K562 (cell line): Measurements from ENCODE around the gene TRABD. TPM values are rescaled to one million over a fixed set of nuclear protein-coding genes. Genes with fewer than 3 reads are reported as not detected.

ENCODE experiments used
- CCNT2 ChIP-seq: IDR thresholded peaks from 2 replicates; pipeline ENCODE4 v1.6.1; 2011; ENCODE audit warnings: borderline replicate concordance, low read depth, mild to moderate bottlenecking, moderate library complexity, mixed read lengths, low read length; ENCODE audit not compliant: insufficient read length; ENCODE audit errors: extremely low read depth
- CXXC5 ChIP-seq: fragments of 250-450 bp; sonication (Bioruptor Pico); IDR thresholded peaks from 2 replicates; pipeline ENCODE4 v1.8.0; 2022; ENCODE audit warnings: inconsistent platforms, mild to moderate bottlenecking, moderate library complexity
- EGR1 ChIP-seq: fragments of 450-650 bp; conservative IDR thresholded peaks from 2 replicates; pipeline ENCODE4 v1.6.1; 2017; ENCODE audit warnings: mild to moderate bottlenecking
- FOXK2 ChIP-seq, 2 experiments: fragments of 450-650 bp; IDR thresholded peaks in 1 of 2; conservative IDR thresholded peaks in 1 of 2; 2 replicates each; pipeline ENCODE4 v1.6.1; 2016; ENCODE audit warnings: low read depth in 2 of 2, mild to moderate bottlenecking in 1 of 2
- HNRNPK ChIP-seq: fragments of 200-400 bp; formaldehyde crosslinking; IDR thresholded peaks from one replicate; pipeline ENCODE4 v1.6.1; 2018; ENCODE audit warnings: mild to moderate bottlenecking, low read depth, low read length; ENCODE audit not compliant: poor library complexity, severe bottlenecking
- KDM2B ChIP-seq: fragments of 250-450 bp; sonication (Bioruptor Pico); IDR thresholded peaks from 2 replicates; pipeline ENCODE4 v1.8.0; 2021; ENCODE audit warnings: mild to moderate bottlenecking, moderate library complexity
- KDM5B ChIP-seq: fragments of 200-600 bp; sonication (generic); IDR thresholded peaks from 2 replicates; pipeline ENCODE4 v1.6.1; 2012; ENCODE audit warnings: low read depth, mild to moderate bottlenecking, moderate library complexity, low read length, control low read depth, inconsistent platforms; ENCODE audit not compliant: insufficient replicate concordance
- MAFF ChIP-seq: IDR thresholded peaks from 2 replicates; pipeline ENCODE4 v1.6.1; 2012; ENCODE audit warnings: low read length, improper control_type of control experiment
- MAFG ChIP-seq: fragments of 450-650 bp; conservative IDR thresholded peaks from 2 replicates; pipeline ENCODE4 v1.6.1; 2016; ENCODE audit warnings: missing genetic modification characterization, missing compliant biosample characterization
- MEIS2 ChIP-seq: fragments of 450-650 bp; IDR thresholded peaks from 2 replicates; pipeline ENCODE4 v1.6.1; 2014; ENCODE audit warnings: mild to moderate bottlenecking; ENCODE audit not compliant: partially characterized antibody
- MTF1 ChIP-seq: fragments of 250-450 bp; sonication (Bioruptor Pico); IDR thresholded peaks from 2 replicates; pipeline ENCODE4 v1.9.0; 2021; ENCODE audit warnings: moderate library complexity, mild to moderate bottlenecking, inconsistent platforms, borderline replicate concordance
- MYC ChIP-seq, 2 experiments: fragments of 250-450 bp in 1 of 2; sonication (Bioruptor Pico) in 1 of 2; IDR thresholded peaks; 2 replicates each; pipeline versions ENCODE4 v1.5.1 to v1.6.1; 2012 to 2021; ENCODE audit warnings: low read depth in 2 of 2, borderline replicate concordance in 1 of 2, improper control_type of control experiment in 1 of 2, low read length in 1 of 2, mild to moderate bottlenecking in 1 of 2, moderate library complexity in 1 of 2
- NFE2 ChIP-seq: IDR thresholded peaks from 2 replicates; pipeline ENCODE4 v1.6.1; 2014; ENCODE audit warnings: antibody characterized with exemption, low read depth
- PHB ChIP-seq: fragments of 250-450 bp; sonication (Bioruptor Pico); IDR thresholded peaks from 2 replicates; pipeline ENCODE4 v1.5.0; 2021
- POLR2G ChIP-seq: fragments of 200-400 bp; formaldehyde crosslinking; IDR thresholded peaks from 2 replicates; pipeline ENCODE4 v1.6.1; 2017; ENCODE audit warnings: low read depth, mild to moderate bottlenecking, antibody characterized with exemption, low read length, moderate library complexity
- RBFOX2 ChIP-seq: fragments of 200-400 bp; formaldehyde crosslinking; IDR thresholded peaks from 2 replicates; pipeline ENCODE4 v1.6.1; 2017; ENCODE audit warnings: low read depth, mild to moderate bottlenecking, low read length, moderate library complexity
- SMARCE1 ChIP-seq: fragments of 450-650 bp; IDR thresholded peaks from 2 replicates; pipeline ENCODE4 v1.7.1; 2016; ENCODE audit warnings: mild to moderate bottlenecking
- SPI1 ChIP-seq: IDR thresholded peaks from 2 replicates; pipeline ENCODE4 v1.6.1; 2011; ENCODE audit warnings: low read depth, low read length, control low read depth, borderline replicate concordance
- YY1 ChIP-seq, 3 experiments: IDR thresholded peaks; 2 replicates each; pipeline ENCODE4 v1.6.1; 2011; ENCODE audit warnings: low read length in 2 of 3, mild to moderate bottlenecking in 2 of 3, moderate library complexity in 2 of 3, borderline replicate concordance in 1 of 3, control low read depth in 1 of 3, low read depth in 1 of 3; ENCODE audit not compliant: insufficient read depth in 3 of 3, insufficient replicate concordance in 2 of 3, control insufficient read depth in 1 of 3, insufficient read length in 1 of 3; ENCODE audit errors: extremely low read depth in 1 of 3
- ZBTB7A ChIP-seq: IDR thresholded peaks from 2 replicates; pipeline ENCODE4 v1.6.1; 2011; ENCODE audit warnings: low read depth, mild to moderate bottlenecking, low read length, moderate library complexity, borderline replicate concordance; ENCODE audit not compliant: control insufficient read depth
- ZNF224 ChIP-seq: sonication (generic); formaldehyde crosslinking; IDR thresholded peaks from 2 replicates; pipeline ENCODE4 v1.8.0; 2022; ENCODE audit warnings: mild to moderate bottlenecking, missing genetic modification reagents
- ZNF232 ChIP-seq: sonication (generic); formaldehyde crosslinking; IDR thresholded peaks from 2 replicates; pipeline ENCODE4 v1.8.0; 2022; ENCODE audit warnings: mild to moderate bottlenecking, missing genetic modification reagents
- ZNF766 ChIP-seq: fragments of 200-800 bp; sonication (Bioruptor generic); conservative IDR thresholded peaks from 2 replicates; pipeline ENCODE4 v1.6.1; 2016; ENCODE audit warnings: missing genetic modification characterization, missing compliant biosample characterization
- polyA plus RNA-seq, 8 experiments: library from polyadenylated mRNA; depleted of rRNA in 4 of 8; stranded (reverse) in 5 of 8; unstranded in 3 of 8; fragments of >200 nt; fragmentation: Nextera tagmentation in 2 of 8; fragmentation: Illumina TruSeq in 1 of 8; extraction: Ambion mirVana in 2 of 8; extraction: Trizol in 1 of 8; gene quantifications; 2 replicates each; pipeline versions ENCODE4 v1.2.1 to v1.2.3, GENCODE V29; 2011 to 2014; ENCODE audit warnings: inconsistent platforms in 1 of 8, missing spikeins in 1 of 8
- total RNA-seq, 7 experiments: library from RNA; depleted of rRNA in 6 of 7; stranded (reverse); fragments of >200 nt in 6 of 7; fragmentation: Illumina TruSeq in 2 of 7; extraction: Trizol in 2 of 7; gene quantifications; 2 replicates each; pipeline versions ENCODE4 v1.2.1 to v1.2.3, GENCODE V29; 2011 to 2021; ENCODE audit warnings: low replicate concordance in 1 of 7
- TF ChIP-seq, protein P1 (sequence below), 2 experiments: fragments of 450-650 bp; conservative IDR thresholded peaks; 2 replicates each; pipeline ENCODE4 v1.6.1; 2017; ENCODE audit warnings: mild to moderate bottlenecking in 2 of 2, moderate library complexity in 2 of 2
- TF ChIP-seq, protein P2 (sequence below): fragments of 250-450 bp; sonication (Bioruptor Pico); IDR thresholded peaks from 2 replicates; pipeline ENCODE4 v1.8.0; 2021; ENCODE audit warnings: moderate library complexity, mild to moderate bottlenecking, inconsistent platforms

TRABD gene
- total and polyA plus RNA-seq, 9 of the 15 experiments (the other 6 are each of a cell fraction or from before 2014, with no cell fraction given) = 0.08 to 62.9 (median 14.0) TPM

DNA sequence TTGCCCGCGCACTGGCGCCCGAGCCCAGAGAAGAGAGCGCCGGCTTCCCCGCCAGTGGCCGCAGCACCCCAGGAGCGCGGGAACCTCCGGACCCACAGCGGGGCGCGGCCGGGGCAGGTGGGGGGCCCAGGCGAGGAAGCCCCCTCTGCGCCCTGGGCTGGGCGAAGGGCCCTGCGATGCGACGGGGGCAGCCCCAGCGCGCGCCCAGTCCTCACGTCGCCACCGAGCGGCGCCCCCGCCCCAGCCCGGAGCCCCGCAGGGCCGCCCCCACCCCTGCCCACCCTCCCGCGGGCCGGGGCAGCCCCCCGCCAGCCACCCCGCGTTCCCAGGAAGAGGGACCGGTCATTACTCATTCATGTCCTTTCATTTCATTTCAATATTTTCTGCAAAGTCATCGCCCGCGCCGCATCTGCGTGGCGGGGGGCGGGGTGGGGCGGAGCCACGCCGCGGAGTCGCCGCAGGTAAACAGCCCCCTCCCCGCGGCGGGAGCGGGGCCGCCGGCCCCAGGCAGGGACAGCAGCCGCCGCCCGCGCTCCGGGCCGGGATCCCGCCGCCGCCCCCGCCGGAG lies 15.9 kb upstream of the TRABD start (continued):
- peak; percentile 37 for TF ChIP-seq MAFF
- peak; percentile 15 for TF ChIP-seq HNRNPK
- TF ChIP-seq ZNF766 = no peak
- TF ChIP-seq ZNF224 (CRISPR knock-in tag) = no peak
- TF ChIP-seq KDM2B (CRISPR knock-in tag) = no peak
- peak; percentile 48 for TF ChIP-seq MEIS2
- TF ChIP-seq KDM5B = peak; percentile 23
- TF ChIP-seq ZBTB7A = peak; percentile 62
- no peak for TF ChIP-seq ZNF232
- TF ChIP-seq SPI1 = no peak
- peak; percentile 36; the same call in 1 of the 2 replicates for TF ChIP-seq MAFG (tag)
- peak; percentile 90 for TF ChIP-seq CCNT2
- peak; percentile 77 for TF ChIP-seq CXXC5 (CRISPR knock-in tag)
- peak; percentile 55 for TF ChIP-seq MYC (IDR thresholded peaks at IDR 0.05; ENCODE audit: low read depth, low read length)
- no peak for TF ChIP-seq MYC (CRISPR knock-in tag; IDR thresholded peaks at IDR 0.05; ENCODE audit: borderline replicate concordance, low read depth)
- peak; percentile 63 for TF ChIP-seq POLR2G
- TF ChIP-seq FOXK2 (conservative IDR thresholded peaks at IDR 0.05 in 1 of 2, IDR thresholded peaks at IDR 0.05 in 1 of 2; ENCODE audit: low read depth in 2 of 2) = no peak; a peak in 1 of 4 replicates
- no peak for TF ChIP-seq SMARCE1
- TF ChIP-seq MTF1 (CRISPR knock-in tag) = no peak
- TF ChIP-seq EGR1 = no peak
- TF ChIP-seq, protein P1, sequence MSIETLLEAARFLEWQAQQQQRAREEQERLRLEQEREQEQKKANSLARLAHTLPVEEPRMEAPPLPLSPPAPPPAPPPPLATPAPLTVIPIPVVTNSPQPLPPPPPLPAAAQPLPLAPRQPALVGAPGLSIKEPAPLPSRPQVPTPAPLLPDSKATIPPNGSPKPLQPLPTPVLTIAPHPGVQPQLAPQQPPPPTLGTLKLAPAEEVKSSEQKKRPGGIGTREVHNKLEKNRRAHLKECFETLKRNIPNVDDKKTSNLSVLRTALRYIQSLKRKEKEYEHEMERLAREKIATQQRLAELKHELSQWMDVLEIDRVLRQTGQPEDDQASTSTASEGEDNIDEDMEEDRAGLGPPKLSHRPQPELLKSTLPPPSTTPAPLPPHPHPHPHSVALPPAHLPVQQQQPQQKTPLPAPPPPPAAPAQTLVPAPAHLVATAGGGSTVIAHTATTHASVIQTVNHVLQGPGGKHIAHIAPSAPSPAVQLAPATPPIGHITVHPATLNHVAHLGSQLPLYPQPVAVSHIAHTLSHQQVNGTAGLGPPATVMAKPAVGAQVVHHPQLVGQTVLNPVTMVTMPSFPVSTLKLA (conservative IDR thresholded peaks at IDR 0.05) = peak in 1 of 2 experiments; percentile 49; a peak in 1 of 4 replicates
- TF ChIP-seq NFE2 = peak; percentile 89
- TF ChIP-seq PHB (CRISPR knock-in tag) = no peak
- TF ChIP-seq YY1 (IDR thresholded peaks at IDR 0.05; ENCODE audit: borderline replicate concordance in 1 of 3, control insufficient read depth in 1 of 3, extremely low read depth in 1 of 3, insufficient read depth in 3 of 3, insufficient read length in 1 of 3, insufficient replicate concordance in 2 of 3, low read depth in 1 of 3, low read length in 2 of 3) = peak in 1 of 3 experiments; percentile 10
- TF ChIP-seq, protein P2, sequence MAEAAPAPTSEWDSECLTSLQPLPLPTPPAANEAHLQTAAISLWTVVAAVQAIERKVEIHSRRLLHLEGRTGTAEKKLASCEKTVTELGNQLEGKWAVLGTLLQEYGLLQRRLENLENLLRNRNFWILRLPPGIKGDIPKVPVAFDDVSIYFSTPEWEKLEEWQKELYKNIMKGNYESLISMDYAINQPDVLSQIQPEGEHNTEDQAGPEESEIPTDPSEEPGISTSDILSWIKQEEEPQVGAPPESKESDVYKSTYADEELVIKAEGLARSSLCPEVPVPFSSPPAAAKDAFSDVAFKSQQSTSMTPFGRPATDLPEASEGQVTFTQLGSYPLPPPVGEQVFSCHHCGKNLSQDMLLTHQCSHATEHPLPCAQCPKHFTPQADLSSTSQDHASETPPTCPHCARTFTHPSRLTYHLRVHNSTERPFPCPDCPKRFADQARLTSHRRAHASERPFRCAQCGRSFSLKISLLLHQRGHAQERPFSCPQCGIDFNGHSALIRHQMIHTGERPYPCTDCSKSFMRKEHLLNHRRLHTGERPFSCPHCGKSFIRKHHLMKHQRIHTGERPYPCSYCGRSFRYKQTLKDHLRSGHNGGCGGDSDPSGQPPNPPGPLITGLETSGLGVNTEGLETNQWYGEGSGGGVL = no peak
- peak; percentile 61 for TF ChIP-seq RBFOX2
